Transverse colon (tissue), 4 donors: ENCODE measurements around the gene TBC1D20. TPM values are rescaled to one million over a fixed set of nuclear protein-coding genes. Genes with fewer than 3 reads are reported as not detected.

Experiments used
- DNase-seq: peaks from one replicate; pipeline ENCODE4 v3.0.0-alpha.2; 2019
- H3K27ac ChIP-seq, 4 donors: fragments of 200-600 bp; sonication (generic); 2 replicates each; pipeline ENCODE4 v1.5.1; 2016 to 2018; ENCODE audit warnings: inconsistent platforms in 4 of 4
- H3K27me3 ChIP-seq: fragments of 200-600 bp; sonication (generic); 2 replicates; pipeline ENCODE4 v1.5.1; 2017; ENCODE audit warnings: inconsistent platforms
- H3K36me3 ChIP-seq, 4 donors: fragments of 200-600 bp; sonication (generic); 2 replicates each; pipeline ENCODE4 v1.5.1; 2017 to 2019; ENCODE audit warnings: inconsistent platforms in 4 of 4
- H3K4me1 ChIP-seq, 4 donors: fragments of 200-600 bp; sonication (generic); 2 replicates each; pipeline ENCODE4 v1.5.1; 2017 to 2020; ENCODE audit warnings: inconsistent platforms in 4 of 4
- H3K4me3 ChIP-seq, 4 donors: fragments of 200-600 bp; sonication (generic); 1 replicate in 1 of 4; 2 replicates in 3 of 4; pipeline versions ENCODE4 v1.5.1 to v1.6.1; 2017 to 2019; ENCODE audit warnings: inconsistent platforms in 4 of 4
- H3K9me3 ChIP-seq, 2 donors: fragments of 200-600 bp; sonication (generic); 2 replicates each; pipeline ENCODE4 v1.5.1; 2017 to 2019; ENCODE audit warnings: inconsistent platforms in 2 of 2
- EP300 ChIP-seq: sonication (generic); formaldehyde crosslinking; IDR thresholded peaks from one replicate; pipeline ENCODE4 v1.6.1; 2017; ENCODE audit warnings: antibody characterized with exemption, low read depth
- POLR2A ChIP-seq: fragments of 450-650 bp; IDR thresholded peaks from one replicate; pipeline ENCODE4 v1.6.1; 2016; ENCODE audit warnings: antibody characterized with exemption, mild to moderate bottlenecking, moderate library complexity
- POLR2AphosphoS5 ChIP-seq, 3 donors: sonication (generic); formaldehyde crosslinking; IDR thresholded peaks; one replicate each; pipeline ENCODE4 v1.6.1; 2016; ENCODE audit warnings: antibody characterized with exemption in 3 of 3
- WGBS, 2 donors: methylation state at CpG; one replicate each; pipeline ENCODE4 v1.1.5; 2018; ENCODE audit warnings: low coverage in 1 of 2; 5-methylcytosine and 5-hydroxymethylcytosine counted together
- in situ Hi-C, 4 donors: fragments of 200-750 bp; cut with MboI; loops; one replicate each; pipeline versions ENCODE4 v1.15.0 to v1.15.1; 2017; ENCODE audit warnings: low sequenced_read_pairs in 3 of 4, low pct_ligation_motif_present in 1 of 4, low pct_unique_long_range_greater_than_20kb in 1 of 4
- intact Hi-C: fragments of 100-400 bp; cut with DNase I; formaldehyde crosslinking; loops from one replicate; pipeline ENCODE4 v1.15.1; 2023; ENCODE audit warnings: low total_unique reads
- total RNA-seq, 4 donors: library from RNA; depleted of rRNA; stranded (reverse); fragments of >200 nt; gene quantifications; one replicate each; pipeline ENCODE4 v1.1.0, GENCODE V29; 2016
- TF ChIP-seq, protein P1 (sequence below), 5 experiments: fragments of 200-600 bp in 3 of 5; fragments of 450-650 bp in 2 of 5; sonication (generic) in 3 of 5; IDR thresholded peaks; 1 replicate in 2 of 5; 2 replicates in 3 of 5; pipeline ENCODE4 v1.5.1; 2016 to 2017; ENCODE audit warnings: antibody characterized with exemption in 5 of 5, inconsistent platforms in 3 of 5, mild to moderate bottlenecking in 2 of 5, moderate library complexity in 1 of 5

Gene TBC1D20
- total RNA-seq, 4 donors from 2014 or later: 29.1 to 65.5 (median 36.9) TPM

DNA sequence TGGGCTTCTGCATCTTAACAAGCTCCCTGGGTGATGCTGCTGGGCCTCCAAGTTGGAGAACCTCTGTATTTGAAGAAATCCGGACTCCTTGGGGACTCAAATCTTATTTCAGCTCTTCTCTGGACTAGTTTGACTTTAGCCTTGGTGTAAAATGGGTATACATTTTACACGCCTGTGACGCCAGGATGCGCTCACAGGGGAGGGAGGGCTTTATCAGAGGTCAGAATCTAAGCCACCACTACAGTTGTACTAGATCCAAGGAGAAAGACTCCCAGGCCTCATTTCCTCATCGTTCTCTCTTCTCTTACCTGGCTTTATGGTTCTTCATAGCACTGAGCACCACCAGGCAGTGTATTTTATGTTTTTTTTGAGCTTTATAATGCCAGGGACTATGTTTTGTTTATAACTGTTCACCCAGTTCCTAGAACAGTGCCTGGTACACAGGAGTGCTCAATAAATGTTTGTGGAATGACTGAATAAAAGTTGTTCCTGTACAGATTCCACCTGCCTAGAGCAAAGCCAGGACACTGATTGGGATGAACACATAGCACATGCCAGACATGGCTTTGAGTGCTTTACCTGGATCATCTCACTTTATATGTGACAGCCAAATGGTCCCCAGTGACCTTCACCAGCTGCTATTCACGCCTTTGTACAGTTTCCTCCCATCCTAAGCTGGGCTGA, 59.3 kb downstream of the TBC1D20 start:
- Histone ChIP-seq H3K4me1 (peaks cover 6 to 18% (median 8%) of the 10 kb centered on the region in 4 donors), H3K27me3 (no peaks in the 10 kb centered on the region), H3K27ac (peak overlapping the region in 1 of 4 donors; percentile 15), H3K9me3 (no peaks in the 10 kb centered on the region), H3K36me3 (no peaks in the 10 kb centered on the region), H3K4me3 (no peak overlapping the region)
- intact Hi-C loops: no loop called here
- in situ Hi-C loops: no loop called here
- DNase-seq: no peak
- TF ChIP-seq POLR2AphosphoS5 (IDR thresholded peaks at IDR 0.05) (no peak), EP300 (no peak), POLR2A (no peak)
- TF ChIP-seq, protein P1, sequence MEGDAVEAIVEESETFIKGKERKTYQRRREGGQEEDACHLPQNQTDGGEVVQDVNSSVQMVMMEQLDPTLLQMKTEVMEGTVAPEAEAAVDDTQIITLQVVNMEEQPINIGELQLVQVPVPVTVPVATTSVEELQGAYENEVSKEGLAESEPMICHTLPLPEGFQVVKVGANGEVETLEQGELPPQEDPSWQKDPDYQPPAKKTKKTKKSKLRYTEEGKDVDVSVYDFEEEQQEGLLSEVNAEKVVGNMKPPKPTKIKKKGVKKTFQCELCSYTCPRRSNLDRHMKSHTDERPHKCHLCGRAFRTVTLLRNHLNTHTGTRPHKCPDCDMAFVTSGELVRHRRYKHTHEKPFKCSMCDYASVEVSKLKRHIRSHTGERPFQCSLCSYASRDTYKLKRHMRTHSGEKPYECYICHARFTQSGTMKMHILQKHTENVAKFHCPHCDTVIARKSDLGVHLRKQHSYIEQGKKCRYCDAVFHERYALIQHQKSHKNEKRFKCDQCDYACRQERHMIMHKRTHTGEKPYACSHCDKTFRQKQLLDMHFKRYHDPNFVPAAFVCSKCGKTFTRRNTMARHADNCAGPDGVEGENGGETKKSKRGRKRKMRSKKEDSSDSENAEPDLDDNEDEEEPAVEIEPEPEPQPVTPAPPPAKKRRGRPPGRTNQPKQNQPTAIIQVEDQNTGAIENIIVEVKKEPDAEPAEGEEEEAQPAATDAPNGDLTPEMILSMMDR (IDR thresholded peaks at IDR 0.05): no peak
- 93% methylated on average over 6 of the region's 6 CpGs; no CpG with 5 or more reads in 1 of the 2 donors for WGBS, 2 donors

DNA sequence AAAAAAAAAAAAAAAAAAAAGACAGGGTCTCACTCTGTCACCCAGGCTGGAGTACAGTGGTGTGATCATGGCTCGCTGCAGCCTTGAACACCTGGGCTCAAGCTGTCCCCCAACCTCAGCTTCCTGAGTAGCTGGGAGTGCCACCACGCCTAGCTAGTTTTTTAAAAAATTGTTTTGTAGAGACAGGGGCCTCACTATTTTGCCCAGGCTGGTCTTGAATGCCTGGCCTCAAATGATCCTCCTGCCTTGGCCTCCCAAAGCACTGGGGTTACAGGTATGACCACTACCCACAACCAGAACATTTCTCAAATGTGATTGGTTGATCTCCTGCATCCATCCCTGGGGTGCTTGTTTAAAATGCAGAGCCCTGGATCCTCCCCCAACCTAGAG, 59.8 kb downstream of the TBC1D20 start:
- H3K27ac ChIP-seq: peak overlapping the region in 3 of 4 donors; percentile 14 to 48 (median 15)
- H3K36me3 ChIP-seq: no peaks in the 10 kb centered on the region
- intact Hi-C loops (no loop called here), in situ Hi-C loops (no loop called here)
- 83 to 94% methylated on average over 2 of the region's 2 CpGs for WGBS, 2 donors
- H3K9me3 ChIP-seq: no peaks in the 10 kb centered on the region
- no peak overlapping the region for H3K4me3 ChIP-seq
- peaks cover 6 to 18% (median 8%) of the 10 kb centered on the region in 4 donors for H3K4me1 ChIP-seq
- H3K27me3 ChIP-seq: no peaks in the 10 kb centered on the region
- TF ChIP-seq, protein P1 (IDR thresholded peaks at IDR 0.05): no peak
- TF ChIP-seq POLR2AphosphoS5 (IDR thresholded peaks at IDR 0.05): no peak
- DNase-seq: no peak

GRCh38 chr20:401682-402495, 60.4 kb downstream of the TBC1D20 start:
- 61 to 76% methylated on average over 4 to 8 of the region's 9 CpGs for WGBS, 2 donors
- H3K27ac ChIP-seq: peak overlapping the region in 3 of 4 donors; percentile 15 to 48 (median 27)
- peaks cover 2 to 12% (median 3%) of the 10 kb centered on the region in 4 donors for H3K4me1 ChIP-seq
- no peak overlapping the region for H3K4me3 ChIP-seq
- intact Hi-C loops (no loop called here), in situ Hi-C loops (no loop called here)
- H3K9me3 ChIP-seq: no peaks in the 10 kb centered on the region
- peak; percentile 17 for DNase-seq
- H3K36me3 ChIP-seq: no peaks in the 10 kb centered on the region
- H3K27me3 ChIP-seq: no peaks in the 10 kb centered on the region
- TF ChIP-seq EP300 (no peak), POLR2A (no peak), POLR2AphosphoS5 (IDR thresholded peaks at IDR 0.05) (peak in 2 of 3 donors; percentile 11 to 36)
- TF ChIP-seq, protein P1 (IDR thresholded peaks at IDR 0.05): no peak

DNA sequence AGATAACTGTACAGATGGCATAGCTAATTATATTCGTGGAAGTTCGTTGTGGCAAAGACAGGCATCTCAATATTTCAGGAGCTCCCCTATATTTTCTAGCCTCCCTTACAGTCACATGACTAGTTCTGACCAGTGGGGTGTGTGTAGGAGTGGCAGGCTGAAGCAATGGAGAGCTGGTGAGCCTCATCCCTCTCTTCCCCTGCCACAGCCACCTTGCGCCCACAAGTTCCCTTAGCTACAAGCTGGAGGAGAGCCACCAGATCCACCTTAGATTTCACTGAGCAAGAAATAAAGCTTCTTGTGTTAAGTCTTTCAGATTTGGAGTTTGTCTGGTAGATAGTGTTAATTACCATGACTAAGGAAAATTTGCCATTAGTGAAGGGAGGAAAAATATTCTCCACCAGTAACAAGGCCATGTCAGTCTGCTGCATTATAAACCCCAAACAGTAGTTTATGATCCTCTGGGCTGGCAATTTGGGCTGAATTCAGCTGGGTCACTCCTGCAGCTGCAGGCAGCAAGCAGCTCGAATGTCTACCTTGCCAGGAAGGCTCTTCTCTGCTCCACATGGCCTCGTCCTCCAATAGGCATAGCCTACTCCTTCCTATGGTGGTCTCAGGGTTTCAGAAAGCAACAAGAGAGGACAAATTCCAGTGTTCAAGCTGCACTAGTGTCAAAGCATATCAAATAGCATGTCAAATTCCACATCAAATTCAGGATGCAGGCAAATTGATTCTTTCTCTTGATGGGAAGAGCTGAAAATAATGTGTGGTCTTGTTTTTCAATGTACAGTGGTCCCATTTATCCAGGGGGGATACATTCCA, 61.7 kb downstream of the TBC1D20 start:
- 73 to 78% methylated on average over 3 to 5 of the region's 5 CpGs for WGBS, 2 donors
- H3K36me3 ChIP-seq: no peaks in the 10 kb centered on the region
- H3K4me1 ChIP-seq: peaks cover 0 to 9% (median 0%) of the 10 kb centered on the region in 4 donors
- no peaks in the 10 kb centered on the region for H3K27me3 ChIP-seq
- DNase-seq: no peak
- H3K9me3 ChIP-seq: no peaks in the 10 kb centered on the region
- H3K4me3 ChIP-seq: no peak overlapping the region
- H3K27ac ChIP-seq: peak overlapping the region in 1 of 4 donors; percentile 27
- in situ Hi-C loops: no loop called here
- intact Hi-C loops: no loop called here
- TF ChIP-seq POLR2A (no peak), EP300 (no peak), POLR2AphosphoS5 (IDR thresholded peaks at IDR 0.05) (no peak)
- TF ChIP-seq, protein P1 (IDR thresholded peaks at IDR 0.05): no peak
